Uterus (tissue), 2 donors: Measurements from ENCODE around the gene WDR5.

Source experiments
- CTCF ChIP-seq, 4 experiments: fragments of 200-600 bp in 2 of 4; fragments of 450-650 bp in 2 of 4; sonication (generic) in 2 of 4; IDR thresholded peaks; one replicate each; pipeline ENCODE4 v1.5.1; 2016 to 2019; ENCODE audit warnings: antibody characterized with exemption in 4 of 4, mild to moderate bottlenecking in 2 of 4, moderate library complexity in 1 of 4
- POLR2A ChIP-seq, 2 donors: fragments of 450-650 bp; IDR thresholded peaks; one replicate each; pipeline ENCODE4 v1.6.1; 2016; ENCODE audit warnings: antibody characterized with exemption in 2 of 2, mild to moderate bottlenecking in 1 of 2, moderate library complexity in 1 of 2

DNA sequence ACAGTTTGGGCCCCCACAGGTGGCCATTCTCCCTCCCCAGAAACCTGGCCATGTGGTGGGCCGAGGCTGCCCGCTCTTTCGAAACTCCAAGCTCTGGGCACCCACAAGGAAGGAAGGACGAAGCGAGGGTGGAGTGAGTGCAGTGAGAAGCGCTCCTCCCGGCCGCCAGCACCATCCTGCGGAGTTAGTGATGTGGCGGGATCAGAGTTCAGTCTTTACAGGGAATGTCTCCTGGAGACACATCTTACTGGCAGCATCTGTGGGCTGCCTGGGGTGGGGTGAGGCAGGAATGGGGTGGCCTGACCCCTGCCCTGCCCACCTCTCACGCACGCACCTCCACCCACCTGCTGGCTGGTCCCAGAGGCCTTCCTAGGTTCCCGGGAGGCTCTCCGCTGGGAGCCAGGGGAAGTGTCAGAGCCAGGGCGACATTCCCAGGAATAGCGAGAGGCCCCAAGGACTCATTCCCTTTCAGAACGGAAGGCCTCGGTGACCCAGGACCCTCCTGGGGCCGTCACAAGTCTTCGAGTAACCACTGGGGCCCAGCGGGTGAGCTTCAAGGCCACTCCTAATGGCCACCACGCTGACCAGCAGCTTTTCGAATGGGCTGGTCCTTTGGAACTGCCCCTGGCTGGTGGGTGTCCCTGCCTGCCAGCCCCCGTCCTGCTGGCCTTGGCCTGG is 34.0 kb downstream of the WDR5 start:
- no peak for TF ChIP-seq CTCF (IDR thresholded peaks at IDR 0.05)
- no peak for TF ChIP-seq POLR2A (IDR thresholded peaks at IDR 0.05)
